ENCODE results near the gene PLSCR3.

Gene PLSCR3

GRCh38 chr17:7346761-7347614, 47.3 kb downstream of the PLSCR3 start:
- DNase-seq = no peak

- DNase-seq = no peak
Measured at GRCh38 chr17:7343250-7343649, 51.1 kb downstream of the PLSCR3 start.

- DNase-seq = no peak
Measured at GRCh38 chr17:7341842-7342241, 52.5 kb downstream of the PLSCR3 start.

GRCh38 chr17:7340179-7340578, 54.1 kb downstream of the PLSCR3 start:
- DNase-seq = no peak
